Cardiac ventricle fibroblast (primary cell): ENCODE data around the gene MSH6. TPM values are rescaled to one million over a fixed set of nuclear protein-coding genes. Genes with fewer than 3 reads are reported as not detected.

Experiments used
- total RNA-seq: library from RNA; depleted of rRNA; stranded (reverse); fragments of >200 nt; gene quantifications from 2 replicates; pipeline ENCODE4 v1.2.3, GENCODE V29; 2015

MSH6 gene
- total RNA-seq = 27.5 and 36.2 TPM in 2 replicates

GRCh38 chr2:47782671-47783485 lies at the start of gene MSH6:
Gene MSH6, plus strand, starts transcription at chr2:47783145. Its CDS starts 89 bp downstream, at chr2:47783234.

Other genes starting within 250 kb of the MSH6 start
- not detected in 2 replicates for gene KCNK12, start 212.2 kb upstream of the MSH6 start, total RNA-seq
- gene FBXO11, start 123.4 kb downstream of the MSH6 start, total RNA-seq = 33.2 and 34.4 TPM in 2 replicates